Measurements from ENCODE around the gene LRSAM1. TPM values are rescaled to one million over a fixed set of nuclear protein-coding genes. Genes with fewer than 3 reads are reported as not detected.

The LRSAM1 gene
- total and polyA plus RNA-seq, 9 of the 15 experiments (the other 6 are each of a cell fraction or from before 2014, with no cell fraction given) = 0.07 to 16.2 (median 4.7) TPM

DNA sequence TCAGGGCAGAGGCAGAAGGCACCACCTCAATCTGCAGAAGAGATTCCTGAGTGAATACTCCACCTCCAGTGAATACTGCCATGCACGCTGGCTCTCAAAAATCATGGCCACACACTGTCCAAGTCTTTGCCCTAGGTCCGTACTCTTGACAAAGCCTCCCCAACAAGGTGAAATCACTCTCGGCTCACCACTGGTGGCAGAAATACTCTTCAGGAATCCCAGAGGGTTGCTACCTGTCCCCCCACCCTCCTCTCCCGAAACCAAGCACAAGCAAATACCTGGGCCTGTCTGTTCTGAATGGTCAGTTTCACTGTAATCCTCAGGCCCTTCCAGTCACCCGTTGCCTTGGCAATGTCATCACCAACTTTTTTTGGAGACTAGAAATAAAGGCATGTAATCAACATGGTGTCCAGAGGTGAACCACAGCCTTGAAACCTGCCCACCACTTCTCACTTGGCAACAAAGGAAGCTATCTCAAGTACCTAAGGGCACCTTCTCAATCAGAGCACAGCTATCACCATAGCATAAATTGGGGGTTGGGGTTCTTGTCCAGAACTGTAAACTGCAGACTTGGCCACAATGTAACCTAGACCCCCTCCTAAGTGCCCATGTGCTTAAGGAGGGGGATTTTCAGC lies 1.9 kb upstream of the LRSAM1 start (continued):
- TF ChIP-seq TOE1 (IDR thresholded peaks at IDR 0.05; ENCODE audit: borderline replicate concordance) = no peak
- no peak for TF ChIP-seq TOE1 (CRISPR knock-in tag; IDR thresholded peaks at IDR 0.05; ENCODE audit: borderline replicate concordance, low read depth)
- no peak for TF ChIP-seq MXI1 (IDR thresholded peaks at IDR 0.05; ENCODE audit: low read depth, low read length)
- TF ChIP-seq POLR2A (conservative IDR thresholded peaks at IDR 0.05) = 0 out of 2 replicates have a peak, but pooled peaks have one; percentile 4
- no peak for TF ChIP-seq MCM2 (IDR thresholded peaks at IDR 0.05; ENCODE audit: low read depth)
- no peak for TF ChIP-seq SNRNP70 (optimal IDR thresholded peaks at IDR 0.05; ENCODE audit: low read depth, low read length)
- TF ChIP-seq CEBPG (CRISPR knock-in tag; IDR thresholded peaks at IDR 0.05) = 0 out of 2 replicates have a peak, but pooled peaks have one; percentile 4
- no peak for TF ChIP-seq CEBPG (tag; conservative IDR thresholded peaks at IDR 0.05 in 1 of 2, IDR thresholded peaks at IDR 0.05 in 1 of 2)
- TF ChIP-seq, protein P1, sequence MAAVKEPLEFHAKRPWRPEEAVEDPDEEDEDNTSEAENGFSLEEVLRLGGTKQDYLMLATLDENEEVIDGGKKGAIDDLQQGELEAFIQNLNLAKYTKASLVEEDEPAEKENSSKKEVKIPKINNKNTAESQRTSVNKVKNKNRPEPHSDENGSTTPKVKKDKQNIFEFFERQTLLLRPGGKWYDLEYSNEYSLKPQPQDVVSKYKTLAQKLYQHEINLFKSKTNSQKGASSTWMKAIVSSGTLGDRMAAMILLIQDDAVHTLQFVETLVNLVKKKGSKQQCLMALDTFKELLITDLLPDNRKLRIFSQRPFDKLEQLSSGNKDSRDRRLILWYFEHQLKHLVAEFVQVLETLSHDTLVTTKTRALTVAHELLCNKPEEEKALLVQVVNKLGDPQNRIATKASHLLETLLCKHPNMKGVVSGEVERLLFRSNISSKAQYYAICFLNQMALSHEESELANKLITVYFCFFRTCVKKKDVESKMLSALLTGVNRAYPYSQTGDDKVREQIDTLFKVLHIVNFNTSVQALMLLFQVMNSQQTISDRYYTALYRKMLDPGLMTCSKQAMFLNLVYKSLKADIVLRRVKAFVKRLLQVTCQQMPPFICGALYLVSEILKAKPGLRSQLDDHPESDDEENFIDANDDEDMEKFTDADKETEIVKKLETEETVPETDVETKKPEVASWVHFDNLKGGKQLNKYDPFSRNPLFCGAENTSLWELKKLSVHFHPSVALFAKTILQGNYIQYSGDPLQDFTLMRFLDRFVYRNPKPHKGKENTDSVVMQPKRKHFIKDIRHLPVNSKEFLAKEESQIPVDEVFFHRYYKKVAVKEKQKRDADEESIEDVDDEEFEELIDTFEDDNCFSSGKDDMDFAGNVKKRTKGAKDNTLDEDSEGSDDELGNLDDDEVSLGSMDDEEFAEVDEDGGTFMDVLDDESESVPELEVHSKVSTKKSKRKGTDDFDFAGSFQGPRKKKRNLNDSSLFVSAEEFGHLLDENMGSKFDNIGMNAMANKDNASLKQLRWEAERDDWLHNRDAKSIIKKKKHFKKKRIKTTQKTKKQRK (IDR thresholded peaks at IDR 0.05; ENCODE audit: borderline replicate concordance, low read depth, low read length) = no peak
- no peak for TF ChIP-seq RCOR1 (IDR thresholded peaks at IDR 0.05; ENCODE audit: borderline replicate concordance in 1 of 2, low read depth in 2 of 2, low read length in 2 of 2)
- TF ChIP-seq SRSF7 (optimal IDR thresholded peaks at IDR 0.05; ENCODE audit: low read depth, low read length) = no peak
- no peak for TF ChIP-seq PURB (CRISPR knock-in tag; IDR thresholded peaks at IDR 0.05; ENCODE audit: low read depth)
- TF ChIP-seq CXXC5 (CRISPR knock-in tag; IDR thresholded peaks at IDR 0.05) = no peak
- TF ChIP-seq ZNF764 (CRISPR knock-in tag; IDR thresholded peaks at IDR 0.05; ENCODE audit: low read depth) = no peak; the same call in 1 of the 2 replicates
- no peak for TF ChIP-seq ZNF41 (CRISPR knock-in tag; conservative IDR thresholded peaks at IDR 0.05)
- no peak for TF ChIP-seq TRIM28 (IDR thresholded peaks at IDR 0.05)
- TF ChIP-seq HNRNPUL1 (IDR thresholded peaks at IDR 0.05; ENCODE audit: low read length) = peak; percentile 69; the same call in 1 of the 2 replicates
- no peak for TF ChIP-seq NONO (IDR thresholded peaks at IDR 0.05; ENCODE audit: low read depth in 2 of 2, low read length in 1 of 2)
- TF ChIP-seq ARID1B (IDR thresholded peaks at IDR 0.05) = no peak
- no peak for TF ChIP-seq FOXJ3 (CRISPR knock-in tag; IDR thresholded peaks at IDR 0.05)
- TF ChIP-seq ILF3 (IDR thresholded peaks at IDR 0.05; ENCODE audit: borderline replicate concordance) = no peak
- no peak for TF ChIP-seq BRD9 (IDR thresholded peaks at IDR 0.05; ENCODE audit: low read depth, partially characterized antibody)
- TF ChIP-seq CBX1 (IDR thresholded peaks at IDR 0.05; ENCODE audit: low read depth) = no peak
- no peak for TF ChIP-seq PML (IDR thresholded peaks at IDR 0.05; ENCODE audit: low read length)
- no peak for TF ChIP-seq SAFB2 (IDR thresholded peaks at IDR 0.05; ENCODE audit: borderline replicate concordance, low read depth, low read length, severe bottlenecking)
- no peak for TF ChIP-seq PHF20 (IDR thresholded peaks at IDR 0.05; ENCODE audit: partially characterized antibody)
- no peak for TF ChIP-seq ERF (CRISPR knock-in tag; IDR thresholded peaks at IDR 0.05)

Measured in K562 (cell line).